Activated B cell treated with CpG ODN at 0.5 μM for 24 hours (primary cell): Measurements from ENCODE around the gene ACTL6A. TPM values are rescaled to one million over a fixed set of nuclear protein-coding genes. Genes with fewer than 3 reads are reported as not detected.

Source experiments
- ATAC-seq: fragments of 200-7000 bp; cut with Tn5 transposase; one replicate; pipeline ENCODE4 v1.10.0; 2021; ENCODE audit warnings: low read depth, mild to moderate bottlenecking, moderate library complexity
- CTCF ChIA-PET: fragments of 350-600 bp; sonication (Branson Sonifier 250); formaldehyde crosslinking; loops from one replicate; lab custom pipeline; 2021; ENCODE audit warnings: antibody characterized with exemption; lab: Charles Lee
- POLR2A ChIA-PET: fragments of 350-600 bp; sonication (Branson Sonifier 250); formaldehyde crosslinking; loops from one replicate; lab custom pipeline; 2021; ENCODE audit warnings: antibody characterized with exemption; lab: Charles Lee
- DNase-seq: peaks from one replicate; pipeline ENCODE4 v3.0.0; 2022
- H3K27ac Mint-ChIP-seq: one replicate; pipeline ENCODE4 v1.8.0; 2020; ENCODE audit warnings: mixed read lengths
- H3K27me3 Mint-ChIP-seq: one replicate; pipeline ENCODE4 v1.8.0; 2021; ENCODE audit warnings: mixed read lengths
- H3K36me3 Mint-ChIP-seq: one replicate; pipeline ENCODE4 v1.8.0; 2021; ENCODE audit warnings: low read depth, mixed read lengths
- H3K4me1 Mint-ChIP-seq: one replicate; pipeline ENCODE4 v1.8.0; 2021; ENCODE audit warnings: mixed read lengths
- H3K4me3 Mint-ChIP-seq: one replicate; pipeline ENCODE4 v1.8.0; 2020; ENCODE audit warnings: mild to moderate bottlenecking, mixed read lengths
- H3K9me3 Mint-ChIP-seq: one replicate; pipeline ENCODE4 v1.8.0; 2020; ENCODE audit warnings: mixed read lengths
- CTCF ChIP-seq: fragments of 200-600 bp; IDR thresholded peaks from one replicate; pipeline ENCODE4 v1.8.0; 2022; ENCODE audit warnings: antibody characterized with exemption, mild to moderate bottlenecking
- intact Hi-C: fragments of 100-400 bp; cut with micrococcal nuclease; formaldehyde crosslinking; loops from one replicate; pipeline ENCODE4 v1.15.1; 2024
- total RNA-seq: library from RNA; stranded (reverse); gene quantifications from 2 replicates; pipeline ENCODE4 v1.2.3, GENCODE V29; 2022

The ACTL6A gene
- total RNA-seq, 1 donor from 2014 or later = 55.0 TPM

GRCh38 chr3:179558742-179559364, 3.9 kb upstream of the ACTL6A start:
- H3K36me3 Mint-ChIP-seq = peaks cover 8% of the 10 kb centered on the region
- POLR2A ChIA-PET = interaction anchor here (0.6 to 0.7 kb wide), 2 partner anchors 102 to 411 kb away, joined by 5 to 6 read pairs; no protein-coding TSS in a partner anchor
- CTCF ChIA-PET = interaction anchor here (1.1 to 1.8 kb wide), 5 partner anchors 112 to 243 kb away, joined by 3 to 6 read pairs (median 5); no protein-coding TSS in a partner anchor
- no peak overlapping the region for H3K4me3 Mint-ChIP-seq
- peaks cover 8% of the 10 kb centered on the region for H3K4me1 Mint-ChIP-seq
- peak; percentile 25 for TF ChIP-seq CTCF
- intact Hi-C loops = loop anchor here (1.0 to 2.0 kb wide), 5 partner anchors 138 to 1122 kb away; no protein-coding TSS in a partner anchor
- no peaks in the 10 kb centered on the region for H3K27me3 Mint-ChIP-seq
- ATAC-seq (no peak), DNase-seq (no peak)
- no peaks in the 10 kb centered on the region for H3K9me3 Mint-ChIP-seq
- no peak overlapping the region for H3K27ac Mint-ChIP-seq

- TF ChIP-seq CTCF = no peak
- no peak for ATAC-seq
- no peak for DNase-seq
- H3K27ac Mint-ChIP-seq = no peak overlapping the region
- intact Hi-C loops = no loop called here
- no peak overlapping the region for H3K4me3 Mint-ChIP-seq
- peaks cover 8% of the 10 kb centered on the region for H3K36me3 Mint-ChIP-seq
- POLR2A ChIA-PET = interaction anchor here (1.0 kb wide), 1 partner anchor 127 kb away, joined by 9 read pairs; no protein-coding TSS in a partner anchor
- CTCF ChIA-PET = interaction anchor here (0.6 to 1.4 kb wide), 4 partner anchors 99 to 239 kb away, joined by 3 to 6 read pairs (median 4); no protein-coding TSS in a partner anchor
- peaks cover 23% of the 10 kb centered on the region for H3K4me1 Mint-ChIP-seq
- no peaks in the 10 kb centered on the region for H3K9me3 Mint-ChIP-seq
- H3K27me3 Mint-ChIP-seq = no peaks in the 10 kb centered on the region
These were observed 1.9 kb upstream of the ACTL6A start for GRCh38 chr3:179560791-179561190.

GRCh38 chr3:179563271-179563783, 601 bp downstream of the ACTL6A start:
- DNase-seq = peak; percentile 54
- ChIA-PET CTCF (interaction anchor here (1.0 to 2.2 kb wide), 2 partner anchors 142 to 143 kb away, joined by 3 to 14 read pairs; no protein-coding TSS in a partner anchor), POLR2A (interaction anchor here (0.9 to 2.0 kb wide), 7 partner anchors 41 to 492 kb away, joined by 3 to 22 read pairs (median 7); partner anchors contain the start of genes GNB4, MRPL47, NDUFB5 and ZMAT3)
- H3K4me3 Mint-ChIP-seq = peak overlapping the region; percentile 99
- intact Hi-C loops = loop anchor here (2.0 kb wide), 5 partner anchors 113 to 1349 kb away; partner anchors contain the start of genes FXR1, GNB4 and ZMAT3
- H3K27me3 Mint-ChIP-seq = no peaks in the 10 kb centered on the region
- no peak for TF ChIP-seq CTCF
- no peaks in the 10 kb centered on the region for H3K9me3 Mint-ChIP-seq
- peaks cover 24% of the 10 kb centered on the region for H3K4me1 Mint-ChIP-seq
- H3K27ac Mint-ChIP-seq = peak overlapping the region; percentile 97
- ATAC-seq = peak; percentile 28
- H3K36me3 Mint-ChIP-seq = peaks cover 8% of the 10 kb centered on the region

GRCh38 chr3:179565496-179565895, 2.8 kb downstream of the ACTL6A start:
- TF ChIP-seq CTCF = no peak
- intact Hi-C loops = no loop called here
- H3K4me1 Mint-ChIP-seq = peaks cover 24% of the 10 kb centered on the region
- H3K27ac Mint-ChIP-seq = no peak overlapping the region
- CTCF ChIA-PET = no interaction called here
- DNase-seq (no peak), ATAC-seq (no peak)
- peaks cover 16% of the 10 kb centered on the region for H3K36me3 Mint-ChIP-seq
- no peaks in the 10 kb centered on the region for H3K27me3 Mint-ChIP-seq
- POLR2A ChIA-PET = interaction anchor here (1.1 kb wide), 1 partner anchor 418 kb away, joined by 3 read pairs; the partner anchor contains the start of gene PIK3CA
- H3K9me3 Mint-ChIP-seq = no peaks in the 10 kb centered on the region
- H3K4me3 Mint-ChIP-seq = no peak overlapping the region

- Mint-ChIP-seq H3K27ac (no peak overlapping the region), H3K36me3 (peaks cover 60% of the 10 kb centered on the region), H3K4me3 (no peak overlapping the region), H3K27me3 (no peaks in the 10 kb centered on the region), H3K9me3 (no peaks in the 10 kb centered on the region), H3K4me1 (no peaks in the 10 kb centered on the region)
- DNase-seq = no peak
- ATAC-seq = no peak
- no peak for TF ChIP-seq CTCF
- ChIA-PET CTCF (no interaction called here), POLR2A (no interaction called here)
- intact Hi-C loops = no loop called here
These were observed 18.3 kb downstream of the ACTL6A start for GRCh38 chr3:179580992-179581391.
